Vagina (tissue), 2 donors: ENCODE data around the gene TMEM273.

ENCODE experiments used
- CTCF ChIP-seq, 3 experiments: fragments of 450-650 bp in 2 of 3; fragments of 200-600 bp in 1 of 3; sonication (generic) in 1 of 3; IDR thresholded peaks; one replicate each; pipeline ENCODE4 v1.5.1; 2017 to 2019; ENCODE audit warnings: antibody characterized with exemption in 3 of 3, mild to moderate bottlenecking in 2 of 3, moderate library complexity in 2 of 3
- POLR2A ChIP-seq, 2 donors: fragments of 450-650 bp; IDR thresholded peaks; one replicate each; pipeline ENCODE4 v1.6.1; 2017; ENCODE audit warnings: antibody characterized with exemption in 2 of 2, mild to moderate bottlenecking in 2 of 2, moderate library complexity in 2 of 2
- POLR2AphosphoS5 ChIP-seq, 2 donors: sonication (generic); formaldehyde crosslinking; IDR thresholded peaks; one replicate each; pipeline ENCODE4 v1.9.0; 2017; ENCODE audit warnings: antibody characterized with exemption in 2 of 2, mild to moderate bottlenecking in 2 of 2, low read depth in 1 of 2; ENCODE audit not compliant: insufficient read depth in 1 of 2

GRCh38 chr10:49153971-49154370 lies 34.2 kb downstream of the TMEM273 start:
- TF ChIP-seq CTCF (IDR thresholded peaks at IDR 0.05) (no peak), POLR2A (IDR thresholded peaks at IDR 0.05) (no peak), POLR2AphosphoS5 (IDR thresholded peaks at IDR 0.05; ENCODE audit: insufficient read depth in 1 of 2, low read depth in 1 of 2) (no peak)
